Measurements from ENCODE around the gene GPLD1. TPM values are rescaled to one million over a fixed set of nuclear protein-coding genes. Genes with fewer than 3 reads are reported as not detected.

GPLD1 gene
- total RNA-seq, 4 donors from 2014 or later: 2.7 to 3.6 (median 3.0) TPM

DNA sequence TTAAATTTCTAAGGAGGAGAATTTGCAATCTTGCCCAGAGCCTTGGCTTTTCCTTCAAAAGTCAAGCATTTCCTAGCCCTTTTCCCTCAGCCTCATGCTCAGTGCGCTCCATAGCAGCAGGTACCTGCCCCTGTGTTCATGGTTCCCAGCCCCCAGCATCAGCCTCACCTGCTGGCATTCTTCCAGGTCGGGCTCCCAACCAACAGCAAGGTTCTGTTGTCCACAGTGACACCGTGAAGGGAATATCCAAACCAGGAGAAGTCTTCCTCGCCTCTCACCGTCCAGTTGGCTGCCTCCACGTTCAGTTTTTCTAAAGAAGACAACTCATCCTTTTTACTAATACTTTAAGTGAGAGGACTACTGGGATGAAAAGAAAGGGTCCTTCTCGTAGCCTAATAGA lies 42.7 kb downstream of the GPLD1 start:
- no peak overlapping the region for H3K4me3 ChIP-seq
- H3K27me3 ChIP-seq: no peaks in the 10 kb centered on the region
- no peak for DNase-seq (ENCODE audit: low spot score in 2 of 2)
- TF ChIP-seq EP300 (IDR thresholded peaks at IDR 0.05): no peak
- no peak for TF ChIP-seq POLR2A (IDR thresholded peaks at IDR 0.05)
- TF ChIP-seq, protein P1, sequence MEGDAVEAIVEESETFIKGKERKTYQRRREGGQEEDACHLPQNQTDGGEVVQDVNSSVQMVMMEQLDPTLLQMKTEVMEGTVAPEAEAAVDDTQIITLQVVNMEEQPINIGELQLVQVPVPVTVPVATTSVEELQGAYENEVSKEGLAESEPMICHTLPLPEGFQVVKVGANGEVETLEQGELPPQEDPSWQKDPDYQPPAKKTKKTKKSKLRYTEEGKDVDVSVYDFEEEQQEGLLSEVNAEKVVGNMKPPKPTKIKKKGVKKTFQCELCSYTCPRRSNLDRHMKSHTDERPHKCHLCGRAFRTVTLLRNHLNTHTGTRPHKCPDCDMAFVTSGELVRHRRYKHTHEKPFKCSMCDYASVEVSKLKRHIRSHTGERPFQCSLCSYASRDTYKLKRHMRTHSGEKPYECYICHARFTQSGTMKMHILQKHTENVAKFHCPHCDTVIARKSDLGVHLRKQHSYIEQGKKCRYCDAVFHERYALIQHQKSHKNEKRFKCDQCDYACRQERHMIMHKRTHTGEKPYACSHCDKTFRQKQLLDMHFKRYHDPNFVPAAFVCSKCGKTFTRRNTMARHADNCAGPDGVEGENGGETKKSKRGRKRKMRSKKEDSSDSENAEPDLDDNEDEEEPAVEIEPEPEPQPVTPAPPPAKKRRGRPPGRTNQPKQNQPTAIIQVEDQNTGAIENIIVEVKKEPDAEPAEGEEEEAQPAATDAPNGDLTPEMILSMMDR (IDR thresholded peaks at IDR 0.05): no peak
- no peak overlapping the region for H3K27ac ChIP-seq
- peaks cover 0 to 18% (median 0%) of the 10 kb centered on the region in 3 donors for H3K36me3 ChIP-seq
- 85 to 91% methylated on average over 7 of the region's 7 CpGs for WGBS, 2 donors
- H3K9me3 ChIP-seq: no peaks in the 10 kb centered on the region
- no peaks in the 10 kb centered on the region for H3K4me1 ChIP-seq

DNA sequence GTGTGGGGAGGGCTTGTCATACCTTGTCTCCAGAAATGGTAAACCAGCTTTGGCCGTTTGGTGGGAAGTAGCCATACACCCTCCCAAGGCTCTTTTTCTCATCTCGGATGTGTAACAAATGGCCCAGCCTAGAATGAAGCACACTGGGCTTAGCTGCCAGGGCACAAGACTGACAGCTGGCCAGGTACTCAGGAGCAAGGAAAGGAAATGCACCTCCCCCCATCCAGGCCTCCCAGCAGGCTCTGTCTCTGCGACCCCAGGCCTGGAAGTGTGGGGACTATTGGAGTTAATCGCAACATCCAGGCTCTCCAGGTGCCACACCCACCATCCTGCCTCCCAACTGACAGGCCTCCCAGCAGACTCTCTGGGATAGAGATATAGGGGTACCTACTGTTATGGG lies 43.7 kb downstream of the GPLD1 start:
- TF ChIP-seq EP300 (IDR thresholded peaks at IDR 0.05): no peak
- TF ChIP-seq POLR2A (IDR thresholded peaks at IDR 0.05): no peak
- TF ChIP-seq, protein P1 (IDR thresholded peaks at IDR 0.05): no peak
- H3K27me3 ChIP-seq: no peaks in the 10 kb centered on the region
- 65 to 76% methylated on average over 4 of the region's 4 CpGs for WGBS, 2 donors
- DNase-seq (ENCODE audit: low spot score in 2 of 2): no peak
- H3K9me3 ChIP-seq: no peaks in the 10 kb centered on the region
- no peaks in the 10 kb centered on the region for H3K4me1 ChIP-seq
- no peak overlapping the region for H3K27ac ChIP-seq
- no peak overlapping the region for H3K4me3 ChIP-seq
- H3K36me3 ChIP-seq: peaks cover 0 to 18% (median 0%) of the 10 kb centered on the region in 3 donors

- TF ChIP-seq EP300 (IDR thresholded peaks at IDR 0.05): no peak
- TF ChIP-seq, protein P1 (IDR thresholded peaks at IDR 0.05): no peak
- no peak for TF ChIP-seq POLR2A (IDR thresholded peaks at IDR 0.05)
- Histone ChIP-seq H3K36me3 (peaks cover 0 to 18% (median 0%) of the 10 kb centered on the region in 3 donors), H3K27me3 (no peaks in the 10 kb centered on the region), H3K27ac (no peak overlapping the region), H3K4me3 (no peak overlapping the region), H3K9me3 (no peaks in the 10 kb centered on the region), H3K4me1 (no peaks in the 10 kb centered on the region)
- DNase-seq (ENCODE audit: low spot score in 2 of 2): no peak
- 90 to 96% methylated on average over 4 of the region's 4 CpGs for WGBS, 2 donors
Measured at GRCh38 chr6:24444588-24444987, 44.8 kb downstream of the GPLD1 start.

- TF ChIP-seq, protein P1 (IDR thresholded peaks at IDR 0.05): no peak
- no peak for TF ChIP-seq POLR2A (IDR thresholded peaks at IDR 0.05)
- TF ChIP-seq EP300 (IDR thresholded peaks at IDR 0.05): no peak
Measured at GRCh38 chr6:24441599-24441904, 47.8 kb downstream of the GPLD1 start.

GRCh38 chr6:24440897-24441598 lies 48.3 kb downstream of the GPLD1 start:
- H3K27ac ChIP-seq: no peak overlapping the region
- no peaks in the 10 kb centered on the region for H3K27me3 ChIP-seq
- H3K36me3 ChIP-seq: peaks cover 0 to 39% (median 0%) of the 10 kb centered on the region in 3 donors
- H3K9me3 ChIP-seq: no peaks in the 10 kb centered on the region
- H3K4me3 ChIP-seq: no peak overlapping the region
- TF ChIP-seq, protein P1 (IDR thresholded peaks at IDR 0.05): no peak
- no peak for TF ChIP-seq EP300 (IDR thresholded peaks at IDR 0.05)
- TF ChIP-seq POLR2A (IDR thresholded peaks at IDR 0.05): no peak
- DNase-seq (ENCODE audit: low spot score in 2 of 2): no peak
- H3K4me1 ChIP-seq: no peaks in the 10 kb centered on the region
- WGBS, 2 donors: 84 to 86% methylated on average over 16 of the region's 16 CpGs

More at GRCh38 chr6:24441599-24441904, 47.8 kb downstream of the GPLD1 start:
- Histone ChIP-seq H3K9me3 (no peaks in the 10 kb centered on the region), H3K36me3 (peaks cover 0 to 34% (median 0%) of the 10 kb centered on the region in 3 donors), H3K4me3 (no peak overlapping the region), H3K27ac (no peak overlapping the region), H3K27me3 (no peaks in the 10 kb centered on the region), H3K4me1 (no peaks in the 10 kb centered on the region)
- 71 to 81% methylated on average over 3 of the region's 3 CpGs for WGBS, 2 donors
- no peak for DNase-seq (ENCODE audit: low spot score in 2 of 2)
